HCT116 (cell line): ENCODE results near the gene ZBTB34.

ENCODE experiments used
- EGR1 ChIP-seq: IDR thresholded peaks from 2 replicates; pipeline ENCODE4 v1.6.1; 2012; ENCODE audit warnings: low read depth
- EZH2 ChIP-seq: fragments of 200-600 bp; sonication (generic); IDR thresholded peaks from 2 replicates; pipeline ENCODE4 v1.6.1; 2017; ENCODE audit warnings: antibody characterized with exemption, mixed run types
- POLR2A ChIP-seq: IDR thresholded peaks from 2 replicates; pipeline ENCODE4 v1.7.0; 2011; ENCODE audit warnings: borderline replicate concordance; ENCODE audit not compliant: insufficient read depth, insufficient read length; ENCODE audit errors: extremely low read depth
- RAD21 ChIP-seq: IDR thresholded peaks from 2 replicates; pipeline ENCODE4 v1.6.1; 2012; ENCODE audit warnings: low read depth, mild to moderate bottlenecking
- REST ChIP-seq: IDR thresholded peaks from 2 replicates; pipeline ENCODE4 v1.6.1; 2012; ENCODE audit warnings: low read depth
- TCF7L2 ChIP-seq: IDR thresholded peaks from 2 replicates; pipeline ENCODE4 v1.7.0; 2011; ENCODE audit warnings: borderline replicate concordance, inconsistent platforms; ENCODE audit not compliant: insufficient read depth, insufficient read length; ENCODE audit errors: extremely low read depth
- ZFX ChIP-seq: fragments of 450-650 bp; IDR thresholded peaks from 2 replicates; pipeline ENCODE4 v1.6.1; 2017
- ZNF274 ChIP-seq: fragments of 200-500 bp; sonication (Bioruptor generic); IDR thresholded peaks from 2 replicates; pipeline ENCODE4 v1.6.1; 2014; ENCODE audit warnings: mild to moderate bottlenecking, low read depth, low read length, inconsistent platforms

DNA sequence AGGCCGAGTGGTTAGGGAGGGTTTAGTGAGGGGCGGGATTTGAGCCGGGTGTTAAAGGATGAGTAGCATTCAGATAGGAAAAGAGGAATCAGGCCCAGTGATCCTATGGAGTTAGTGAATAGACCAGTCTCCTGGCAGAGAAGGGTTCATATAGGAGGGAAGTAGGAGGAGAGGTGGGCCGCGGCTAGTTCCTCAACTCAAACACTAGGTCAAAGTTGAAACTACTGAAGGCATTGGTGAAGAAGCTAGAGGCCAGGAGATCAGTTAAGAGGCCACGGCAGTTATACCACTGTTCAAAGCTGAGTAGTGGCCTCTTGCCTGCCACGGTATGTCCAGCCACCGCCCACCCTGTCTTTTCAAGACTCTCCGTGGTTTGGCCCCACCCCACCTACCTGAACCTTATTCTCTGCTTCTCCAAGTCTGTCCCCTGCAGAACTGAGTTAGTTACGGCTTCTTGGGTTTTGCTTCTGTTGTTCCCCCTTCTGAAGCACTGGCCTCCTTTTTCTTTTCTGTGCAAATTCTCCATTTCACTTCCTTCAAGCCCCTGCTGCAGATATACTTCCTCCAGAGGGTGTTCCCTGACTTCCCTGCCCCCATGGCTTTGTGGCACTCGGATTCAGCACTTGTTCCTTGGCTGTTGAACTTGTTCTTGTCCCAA, 1.8 kb downstream of the ZBTB34 start:
- TF ChIP-seq POLR2A (no peak), RAD21 (no peak), EGR1 (no peak), TCF7L2 (no peak), ZNF274 (no peak), EZH2 (no peak), ZFX (no peak), REST (no peak)
